HL-60 (cell line): ENCODE data around the gene ZNF334.

Experiments
- DNase-seq, 2 experiments: peaks; one replicate each; pipeline ENCODE4 v3.0.0-alpha.2; 2010 to 2020; ENCODE audit warnings: low read depth in 1 of 2, low spot score in 1 of 2
- H3K27ac ChIP-seq: fragments of 250-450 bp; sonication (Bioruptor Pico); replicated peaks from 2 replicates; pipeline ENCODE4 v1.5.1; 2020; ENCODE audit warnings: mild to moderate bottlenecking, moderate library complexity
- H3K27me3 ChIP-seq: fragments of 250-450 bp; sonication (Bioruptor Pico); 2 replicates; pipeline ENCODE4 v1.5.1; 2021; ENCODE audit warnings: mild to moderate bottlenecking, moderate library complexity; ENCODE audit not compliant: insufficient read depth, poor library complexity, severe bottlenecking
- H3K4me3 ChIP-seq: replicated peaks from 2 replicates; pipeline ENCODE4 v1.5.1; 2011; ENCODE audit warnings: mild to moderate bottlenecking, control low read depth, low read length; ENCODE audit not compliant: insufficient read depth
- GABPA ChIP-seq: IDR thresholded peaks from 2 replicates; pipeline ENCODE4 v1.6.1; 2012; ENCODE audit warnings: low read depth
- POLR2AphosphoS5 ChIP-seq: IDR thresholded peaks from 2 replicates; pipeline ENCODE4 v1.6.1; 2012; ENCODE audit warnings: low read depth
- REST ChIP-seq: IDR thresholded peaks from 2 replicates; pipeline ENCODE4 v1.6.1; 2012; ENCODE audit warnings: low read depth; ENCODE audit not compliant: insufficient replicate concordance
- SPI1 ChIP-seq: IDR thresholded peaks from 2 replicates; pipeline ENCODE4 v1.6.1; 2012; ENCODE audit warnings: low read depth, mild to moderate bottlenecking, borderline replicate concordance
- TF ChIP-seq, protein P1 (sequence below): IDR thresholded peaks from one replicate; pipeline ENCODE4 v1.5.1; 2011; ENCODE audit warnings: low read length, control low read depth, inconsistent platforms; ENCODE audit not compliant: insufficient read depth

ZNF334 gene

DNA sequence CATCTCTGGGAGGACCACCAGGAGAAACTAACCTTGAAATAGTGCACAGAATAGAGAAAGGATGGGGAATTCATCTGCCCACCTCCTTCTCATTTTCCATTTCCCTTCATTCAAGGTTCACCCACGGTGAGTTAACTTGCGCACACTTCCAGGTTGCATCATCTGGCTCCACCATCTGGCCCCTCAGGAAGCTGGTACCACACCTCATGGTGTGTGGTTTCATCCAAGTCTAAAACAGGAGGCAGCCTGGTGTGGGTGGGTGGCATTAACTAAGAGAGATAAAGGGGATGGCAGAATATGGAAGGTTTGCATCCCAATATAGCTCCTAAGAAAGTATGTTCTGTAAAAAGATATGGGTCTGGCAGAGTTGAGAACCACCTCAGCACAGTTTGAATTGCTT is 3.8 kb downstream of the ZNF334 start:
- peaks cover 15% of the 10 kb centered on the region for H3K27me3 ChIP-seq
- no peak overlapping the region for H3K4me3 ChIP-seq
- H3K27ac ChIP-seq: no peak overlapping the region
- TF ChIP-seq GABPA (no peak), SPI1 (no peak), POLR2AphosphoS5 (no peak), REST (no peak)
- TF ChIP-seq, protein P1, sequence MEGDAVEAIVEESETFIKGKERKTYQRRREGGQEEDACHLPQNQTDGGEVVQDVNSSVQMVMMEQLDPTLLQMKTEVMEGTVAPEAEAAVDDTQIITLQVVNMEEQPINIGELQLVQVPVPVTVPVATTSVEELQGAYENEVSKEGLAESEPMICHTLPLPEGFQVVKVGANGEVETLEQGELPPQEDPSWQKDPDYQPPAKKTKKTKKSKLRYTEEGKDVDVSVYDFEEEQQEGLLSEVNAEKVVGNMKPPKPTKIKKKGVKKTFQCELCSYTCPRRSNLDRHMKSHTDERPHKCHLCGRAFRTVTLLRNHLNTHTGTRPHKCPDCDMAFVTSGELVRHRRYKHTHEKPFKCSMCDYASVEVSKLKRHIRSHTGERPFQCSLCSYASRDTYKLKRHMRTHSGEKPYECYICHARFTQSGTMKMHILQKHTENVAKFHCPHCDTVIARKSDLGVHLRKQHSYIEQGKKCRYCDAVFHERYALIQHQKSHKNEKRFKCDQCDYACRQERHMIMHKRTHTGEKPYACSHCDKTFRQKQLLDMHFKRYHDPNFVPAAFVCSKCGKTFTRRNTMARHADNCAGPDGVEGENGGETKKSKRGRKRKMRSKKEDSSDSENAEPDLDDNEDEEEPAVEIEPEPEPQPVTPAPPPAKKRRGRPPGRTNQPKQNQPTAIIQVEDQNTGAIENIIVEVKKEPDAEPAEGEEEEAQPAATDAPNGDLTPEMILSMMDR: no peak
- DNase-seq: no peak

GRCh38 chr20:46507760-46508407 is 5.5 kb downstream of the ZNF334 start:
- TF ChIP-seq POLR2AphosphoS5 (no peak), REST (no peak), GABPA (no peak), SPI1 (no peak)
- DNase-seq: no peak
- Histone ChIP-seq H3K27ac (no peak overlapping the region), H3K27me3 (peaks cover 4% of the 10 kb centered on the region), H3K4me3 (no peak overlapping the region)

GRCh38 chr20:46505506-46505905 is 7.9 kb downstream of the ZNF334 start:
- H3K27ac ChIP-seq: no peak overlapping the region
- no peaks in the 10 kb centered on the region for H3K27me3 ChIP-seq
- H3K4me3 ChIP-seq: no peak overlapping the region
- DNase-seq: no peak
- no peak for TF ChIP-seq POLR2AphosphoS5
- TF ChIP-seq, protein P1: no peak
- TF ChIP-seq SPI1: no peak
- no peak for TF ChIP-seq GABPA
- TF ChIP-seq REST: no peak
